Right kidney (tissue), 1 donor: ENCODE results near the gene RNF40.
"Not testable (repeated sequence)": the region's sequence is repeated elsewhere in the genome, so short reads cannot be mapped to it uniquely, and the experiment has no call there.

Source experiments
- DNase-seq: peaks from one replicate; pipeline ENCODE4 v3.0.0-alpha.2; 2016

Gene RNF40

GRCh38 chr16:30780021-30780420 lies 17.9 kb downstream of the RNF40 start:
- no peak for DNase-seq

- DNase-seq: no peak
These were observed 18.4 kb downstream of the RNF40 start for GRCh38 chr16:30780549-30780948.

DNA sequence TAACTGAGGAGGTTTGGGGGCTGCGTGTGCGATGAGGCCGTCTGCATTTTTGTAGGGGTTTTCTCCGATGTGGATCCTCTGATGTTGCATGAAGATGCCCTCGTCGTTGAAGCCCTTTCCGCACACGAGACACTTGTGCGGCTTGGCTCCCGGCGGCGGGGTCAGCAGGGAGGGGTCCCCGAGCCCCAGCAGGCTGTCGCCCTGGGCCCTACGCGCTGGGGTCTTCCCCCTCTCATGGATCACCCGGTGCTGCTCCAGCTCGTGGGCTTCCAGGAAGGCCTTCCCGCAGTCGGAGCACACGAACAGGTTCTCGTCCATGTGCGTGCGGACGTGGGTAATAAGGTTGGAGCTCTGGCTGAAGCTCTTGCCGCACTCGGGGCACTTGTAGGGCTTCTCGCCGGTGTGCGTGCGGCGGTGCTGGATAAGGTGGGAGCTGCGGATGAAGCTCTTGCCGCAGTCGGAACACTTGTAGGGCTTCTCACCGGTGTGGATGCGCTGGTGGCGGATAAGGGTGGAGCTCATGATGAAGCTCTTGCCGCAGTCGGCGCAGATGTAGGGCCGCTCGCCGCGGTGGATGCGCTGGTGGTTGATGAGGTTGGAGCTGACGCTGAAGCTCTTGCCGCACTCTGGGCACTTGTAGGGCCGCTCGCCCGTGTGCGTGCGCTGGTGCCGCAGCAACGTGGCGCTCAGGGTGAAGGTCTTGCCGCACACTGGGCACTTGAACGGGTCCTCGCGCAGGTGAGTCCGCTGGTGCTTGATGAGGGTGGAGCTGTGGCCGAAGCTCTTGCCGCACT lies 20.6 kb downstream of the RNF40 start:
- no peak for DNase-seq

DNA sequence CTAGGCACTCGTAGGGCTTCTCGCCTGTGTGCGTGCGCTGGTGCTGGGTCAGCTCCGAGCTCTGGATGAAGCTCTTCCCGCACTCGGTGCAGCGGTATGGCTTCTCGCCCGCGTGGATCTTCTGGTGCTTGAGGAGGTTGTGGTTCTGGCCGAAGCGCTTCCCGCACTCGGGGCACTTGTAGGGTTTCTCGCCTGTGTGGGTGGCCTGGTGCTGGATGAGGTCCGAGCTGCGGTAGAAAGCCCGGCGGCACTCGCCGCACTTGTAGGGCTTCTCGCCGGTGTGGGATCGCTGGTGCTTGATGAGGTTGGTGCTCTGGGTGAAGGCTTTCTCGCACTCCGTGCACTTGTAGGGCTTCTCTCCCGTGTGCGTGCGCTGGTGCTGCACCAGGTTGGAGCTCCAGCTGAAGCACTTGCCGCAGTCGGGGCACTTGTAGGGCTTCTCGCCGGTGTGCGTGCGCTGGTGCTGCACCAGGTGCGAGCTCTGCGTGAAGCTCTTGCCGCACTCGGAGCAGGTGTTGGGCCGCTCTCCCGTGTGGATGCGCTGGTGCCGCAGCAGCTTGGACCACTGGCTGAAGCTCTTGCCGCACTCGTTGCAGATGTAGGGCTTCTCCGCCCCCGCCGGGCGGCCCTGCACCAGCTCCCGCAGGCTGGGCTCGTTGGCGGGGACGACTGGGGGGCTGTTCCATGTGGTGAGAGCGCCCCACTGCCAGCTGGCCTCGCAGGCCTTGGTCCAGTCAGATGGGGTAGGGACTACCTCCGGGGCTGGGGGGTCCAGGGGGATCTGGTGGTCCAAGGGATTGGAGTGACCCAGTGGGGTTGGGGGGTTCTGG lies 21.4 kb downstream of the RNF40 start:
- no peak for DNase-seq

DNA sequence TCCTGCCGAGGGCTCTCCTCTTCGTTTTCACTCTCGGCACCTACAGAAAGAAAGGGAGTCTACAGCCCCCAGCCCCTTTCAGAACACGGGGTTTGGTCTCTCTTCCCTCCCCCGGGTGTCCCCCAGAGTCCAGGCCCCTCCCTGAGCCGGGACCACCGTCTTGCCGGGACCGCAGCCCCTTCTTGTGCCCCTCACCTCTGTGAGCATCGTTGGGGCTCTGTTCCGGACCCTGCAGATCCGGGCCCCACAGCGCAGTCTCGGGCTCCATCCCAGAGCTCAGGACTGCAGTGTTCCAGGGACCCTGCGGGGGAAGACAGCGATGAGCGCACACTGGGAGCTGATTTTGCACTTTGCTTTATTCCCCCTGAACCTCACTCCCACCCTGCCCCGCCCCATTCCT lies 22.1 kb downstream of the RNF40 start:
- DNase-seq: no peak

GRCh38 chr16:30785126-30786106 lies 23.3 kb downstream of the RNF40 start:
- no peak for DNase-seq

DNA sequence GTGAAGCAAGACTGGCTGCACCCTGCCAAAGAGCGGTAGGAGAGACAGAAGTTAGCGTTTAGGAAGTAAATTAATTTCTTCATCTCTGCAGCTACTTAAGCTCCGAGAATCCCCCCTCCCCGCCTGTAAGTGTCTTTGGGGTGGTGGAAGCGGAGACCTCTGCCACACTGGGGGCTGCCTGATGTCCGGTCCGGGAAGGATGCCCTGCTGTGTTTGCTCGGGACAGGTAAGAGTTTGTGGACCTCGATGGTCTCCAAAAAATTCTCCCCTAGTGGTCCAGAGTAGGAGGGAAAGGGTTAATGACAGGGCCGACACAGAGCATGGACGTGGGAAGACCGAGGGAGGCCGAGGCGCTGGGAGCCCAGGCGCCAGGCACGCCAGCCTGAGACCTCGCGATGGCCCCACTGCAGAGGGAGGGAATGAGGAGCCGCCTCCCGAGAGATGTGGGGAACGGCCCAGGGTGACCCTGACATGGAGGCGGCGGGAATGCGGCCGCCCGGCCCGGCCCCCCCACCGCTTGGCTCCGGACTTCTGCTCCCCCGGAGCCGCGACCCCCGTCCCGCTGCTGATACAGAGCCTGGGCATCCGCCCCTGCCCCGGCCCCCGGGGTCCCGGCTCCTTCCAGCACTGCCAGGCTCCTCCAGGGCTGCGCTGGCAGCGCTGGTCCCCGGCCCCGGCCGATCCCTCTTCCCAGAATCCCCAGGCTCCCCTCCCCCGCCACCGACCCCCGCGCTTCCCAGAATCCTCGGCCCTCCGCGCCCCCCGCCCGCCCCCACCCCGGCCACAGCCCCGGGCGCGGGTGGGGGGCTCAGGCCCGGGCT lies 24.2 kb downstream of the RNF40 start:
- peak; percentile 67 for DNase-seq

- peak; percentile 96 for DNase-seq
These were observed 25.0 kb downstream of the RNF40 start, which contains the start of gene ZNF629 for GRCh38 chr16:30786936-30787612. Gene ZNF629 (minus strand): TSS chr16:30787205. CDS start chr16:30784482, 2,723 bp downstream.

DNA sequence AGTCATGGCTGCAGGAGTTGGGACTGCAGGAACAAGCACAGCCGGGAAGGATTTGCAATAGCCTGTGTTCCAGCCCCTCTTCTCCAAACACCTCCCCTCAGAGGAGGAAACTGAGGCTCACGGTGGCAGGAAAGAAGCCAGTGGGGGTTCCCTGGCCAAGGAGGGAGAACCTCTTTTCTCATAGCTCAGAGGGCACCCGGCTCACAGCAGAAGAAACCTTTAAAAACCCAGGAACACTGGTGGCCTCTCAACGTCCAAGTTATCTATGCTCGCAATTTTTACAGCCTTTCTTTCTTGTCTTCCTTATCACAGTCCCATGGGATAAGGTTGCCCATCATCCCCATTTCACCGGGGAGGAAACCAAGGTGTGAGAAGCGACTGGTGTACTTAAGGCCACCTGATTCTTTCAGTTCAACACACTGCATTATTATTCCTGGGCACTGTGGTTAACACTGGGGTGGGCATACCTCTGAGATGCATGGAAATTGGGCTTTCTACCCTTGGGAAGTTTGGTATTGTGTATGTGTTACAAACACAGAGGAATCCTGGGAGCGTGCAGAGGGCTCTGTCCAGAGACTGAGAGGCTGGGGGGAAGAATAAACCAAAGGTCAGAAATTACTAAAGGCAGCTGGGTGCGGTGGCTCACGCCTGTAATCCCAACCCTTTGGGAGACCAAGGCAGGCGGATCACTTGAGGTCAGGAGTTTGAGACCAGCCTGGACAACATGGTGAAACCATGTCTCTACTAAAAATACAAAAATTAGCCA lies 25.7 kb downstream of the RNF40 start:
- DNase-seq: no peak

- no peak for DNase-seq
These were observed 31.5 kb downstream of the RNF40 start for GRCh38 chr16:30793508-30794069.

- no peak for DNase-seq
These were observed 32.5 kb downstream of the RNF40 start for GRCh38 chr16:30794634-30795033.

DNA sequence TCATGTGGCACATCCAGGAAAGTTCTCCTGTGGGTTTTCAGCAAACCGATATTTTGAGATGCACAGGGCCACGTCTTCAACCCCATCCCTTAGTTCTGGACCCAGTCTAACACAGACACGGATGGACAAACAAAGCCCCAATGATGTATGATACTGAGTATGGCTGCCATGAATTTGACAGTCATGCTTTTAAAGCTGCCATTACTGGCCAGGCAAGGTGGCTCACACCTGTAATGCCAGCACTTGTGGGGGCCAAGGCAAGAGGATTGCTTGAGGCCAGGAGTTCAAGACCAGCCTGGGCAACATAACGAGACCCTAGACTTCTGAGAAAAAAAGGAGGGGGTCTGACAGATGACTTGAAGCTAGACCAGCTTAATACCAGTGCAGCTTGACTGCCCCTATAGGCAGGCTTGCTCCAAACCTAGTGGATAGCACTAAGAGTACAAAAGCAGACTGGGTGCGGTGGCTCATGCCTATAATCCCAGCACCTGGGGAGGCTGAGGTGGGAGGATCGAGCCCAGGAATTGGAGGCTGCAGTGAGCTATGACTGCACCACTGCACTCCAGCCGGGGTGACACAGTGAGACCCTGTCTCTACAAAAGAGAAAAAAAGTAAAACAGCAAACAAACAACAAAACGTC lies 35.7 kb downstream of the RNF40 start:
- no peak for DNase-seq

GRCh38 chr16:30802936-30803335 lies 40.8 kb downstream of the RNF40 start:
- DNase-seq: no peak

- no peak for DNase-seq
These were observed 42.9 kb downstream of the RNF40 start for GRCh38 chr16:30805056-30805369.

DNA sequence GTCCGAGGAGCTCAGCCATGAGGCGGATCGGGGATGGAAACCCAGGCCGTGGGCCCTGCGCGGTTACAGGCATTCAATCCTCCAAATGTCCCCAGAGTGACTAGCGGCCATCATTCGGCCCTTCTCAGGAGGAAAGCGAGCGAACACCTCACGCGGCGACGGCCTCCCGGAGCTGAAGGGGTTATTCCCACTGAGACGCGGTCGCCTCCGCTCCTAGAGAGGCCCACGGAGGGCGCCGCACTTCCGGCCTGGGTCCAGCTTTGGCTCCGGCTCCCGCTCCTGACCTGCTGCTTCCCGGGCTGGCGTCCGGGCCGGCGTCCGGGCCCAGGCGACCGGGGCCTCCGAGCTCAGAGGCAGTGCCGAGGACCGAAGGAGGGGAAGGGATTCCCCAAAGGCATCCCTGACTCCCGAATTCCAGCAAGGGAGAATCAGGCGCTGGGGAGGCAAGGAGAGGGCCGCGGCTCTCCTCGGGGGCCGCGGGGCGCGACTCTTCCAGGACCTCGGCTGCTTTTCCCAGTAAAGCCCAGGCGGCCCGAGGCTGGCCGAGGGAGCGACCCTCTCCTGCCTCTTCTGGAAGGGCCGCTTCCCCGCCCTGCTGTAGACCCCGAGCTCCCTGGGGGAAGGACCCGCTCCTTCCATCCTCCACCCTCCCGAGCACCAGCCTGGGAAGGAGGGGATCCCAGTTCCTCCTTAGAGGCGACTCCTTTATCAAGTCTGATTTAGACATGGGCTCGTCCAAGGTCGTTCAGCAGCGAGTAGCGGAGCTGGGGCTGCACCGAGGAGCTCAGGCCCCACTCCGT lies 43.4 kb downstream of the RNF40 start:
- DNase-seq: peak; percentile 97

DNA sequence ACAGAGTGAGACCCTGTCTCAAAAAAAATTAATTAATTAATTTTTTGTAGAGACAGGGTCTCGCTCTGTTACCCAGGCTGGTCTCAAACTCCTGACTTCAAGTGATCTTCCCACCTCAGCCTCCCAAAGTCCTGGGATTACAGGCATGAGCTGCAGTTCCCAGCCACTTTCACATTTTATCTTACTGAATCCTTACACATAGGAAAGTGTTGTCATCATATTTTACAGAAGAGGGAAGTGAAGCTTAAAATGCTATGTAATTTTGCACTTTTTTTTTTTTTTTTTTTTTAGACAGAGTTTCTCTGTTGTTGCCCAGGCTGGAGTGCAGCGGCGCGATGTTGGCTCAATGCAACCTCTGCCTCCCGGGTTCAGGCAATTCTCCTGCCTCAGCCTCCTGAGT lies 46.0 kb downstream of the RNF40 start:
- no peak for DNase-seq

- not testable (repeated sequence) for DNase-seq
These were observed 46.8 kb downstream of the RNF40 start for GRCh38 chr16:30808890-30809426.

DNA sequence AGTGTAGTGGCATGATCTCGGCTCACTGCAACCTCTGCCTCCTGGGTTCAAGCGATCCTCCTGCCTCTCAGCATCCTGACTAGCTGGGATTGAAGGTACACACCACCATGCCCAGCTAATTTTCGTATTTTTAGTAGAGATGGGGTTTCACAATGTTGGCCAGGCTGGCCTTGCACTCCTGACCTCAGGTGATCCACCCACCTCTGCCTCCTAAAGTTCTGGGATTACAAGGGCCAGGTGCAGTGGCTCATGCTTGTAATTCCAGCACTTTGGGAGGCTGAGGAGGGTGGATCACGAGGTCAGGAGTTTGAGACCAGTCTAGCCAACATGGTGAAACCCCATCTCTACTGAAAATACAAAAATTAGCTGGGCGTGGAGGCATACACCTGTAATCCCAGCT lies 47.6 kb downstream of the RNF40 start:
- DNase-seq: not testable (repeated sequence)
